Erythroblast (primary cell): ENCODE measurements around the gene PAX3.

Source experiments
- GATA1 ChIP-seq: IDR thresholded peaks from 2 replicates; pipeline ENCODE4 v1.6.1; 2011; ENCODE audit warnings: low read depth, mild to moderate bottlenecking, control low read depth, low read length, moderate library complexity
- POLR2A ChIP-seq: IDR thresholded peaks from 2 replicates; pipeline ENCODE4 v1.6.1; 2011; ENCODE audit warnings: mild to moderate bottlenecking, low read length

DNA sequence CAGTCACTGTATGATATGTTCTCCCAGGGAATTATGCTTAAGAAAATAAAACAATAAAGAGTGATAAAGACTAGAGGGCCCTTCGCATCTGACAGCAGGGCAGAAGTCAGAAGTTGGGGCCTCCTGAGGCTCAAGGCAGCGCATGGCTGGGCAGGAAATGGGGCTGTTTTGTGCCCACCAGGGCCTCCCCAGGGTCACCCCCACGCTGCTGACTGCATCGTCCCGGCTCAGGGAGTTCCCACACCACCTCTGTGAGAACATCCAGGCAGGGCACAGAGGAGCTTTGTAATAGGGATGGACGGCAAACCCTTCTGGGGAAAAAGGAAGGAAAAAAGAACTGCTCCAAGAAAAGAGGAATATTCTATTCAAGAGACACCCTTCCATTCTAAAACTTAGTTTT, 41.2 kb downstream of the PAX3 start:
- TF ChIP-seq POLR2A = no peak
- no peak for TF ChIP-seq GATA1
